RCC 7860 (cell line): ENCODE results near the gene ZDHHC1.

Experiments used
- DNase-seq: peaks from one replicate; pipeline ENCODE4 v3.0.0-alpha.2; 2015; ENCODE audit warnings: low spot score
- FAIRE-seq: peaks from 2 replicates; lab custom pipeline; 2012; peaks lifted over from hg19 to GRCh38; lab: Jason Lieb, UNC

The ZDHHC1 gene

GRCh38 chr16:67396159-67397035, 19.9 kb downstream of the ZDHHC1 start:
- peak; percentile 58 for DNase-seq
- no peak for FAIRE-seq

GRCh38 chr16:67395458-67396158, 20.7 kb downstream of the ZDHHC1 start:
- FAIRE-seq, result no peak

GRCh38 chr16:67395105-67395457, 21.2 kb downstream of the ZDHHC1 start:
- no peak for FAIRE-seq

More at GRCh38 chr16:67395458-67396158, 20.7 kb downstream of the ZDHHC1 start:
- DNase-seq, result no peak

GRCh38 chr16:67394155-67395104, 21.8 kb downstream of the ZDHHC1 start:
- DNase-seq, result no peak

More at GRCh38 chr16:67395105-67395457, 21.2 kb downstream of the ZDHHC1 start:
- DNase-seq, result no peak

GRCh38 chr16:67393788-67394154, 22.5 kb downstream of the ZDHHC1 start:
- DNase-seq, result no peak
- FAIRE-seq, result no peak

More at GRCh38 chr16:67394155-67395104, 21.8 kb downstream of the ZDHHC1 start:
- FAIRE-seq, result no peak

GRCh38 chr16:67393111-67393787, 23.0 kb downstream of the ZDHHC1 start, which contains the start of gene TPPP3:
Gene TPPP3 (minus strand): TSS chr16:67393498. CDS start chr16:67391111, 2,387 bp downstream.
- DNase-seq (peak; percentile 26), FAIRE-seq (no peak)

- no peak for DNase-seq
- FAIRE-seq, result no peak
Observed at GRCh38 chr16:67392301-67393059, 23.8 kb downstream of the ZDHHC1 start.

GRCh38 chr16:67391424-67392300, 24.6 kb downstream of the ZDHHC1 start:
- DNase-seq (no peak), FAIRE-seq (no peak)

GRCh38 chr16:67390816-67391423, 25.4 kb downstream of the ZDHHC1 start:
- FAIRE-seq, result no peak

GRCh38 chr16:67389911-67390815, 26.1 kb downstream of the ZDHHC1 start:
- no peak for FAIRE-seq
- no peak for DNase-seq

More at GRCh38 chr16:67390816-67391423, 25.4 kb downstream of the ZDHHC1 start:
- no peak for DNase-seq

- FAIRE-seq (no peak), DNase-seq (no peak)
Observed at GRCh38 chr16:67388591-67388990, 27.7 kb downstream of the ZDHHC1 start.

GRCh38 chr16:67388191-67388590, 28.1 kb downstream of the ZDHHC1 start:
- FAIRE-seq (no peak), DNase-seq (no peak)

- DNase-seq (no peak), FAIRE-seq (no peak)
Observed at GRCh38 chr16:67387479-67388079, 28.7 kb downstream of the ZDHHC1 start.

- no peak for DNase-seq
- no peak for FAIRE-seq
Observed at GRCh38 chr16:67386861-67387455, 29.3 kb downstream of the ZDHHC1 start.

GRCh38 chr16:67384778-67385510, 31.3 kb downstream of the ZDHHC1 start:
- FAIRE-seq (no peak), DNase-seq (no peak)

GRCh38 chr16:67383284-67383683, 33.0 kb downstream of the ZDHHC1 start:
- DNase-seq (no peak), FAIRE-seq (no peak)
